ENCODE results near the gene DNAH12. TPM values are rescaled to one million over a fixed set of nuclear protein-coding genes. Genes with fewer than 3 reads are reported as not detected.

Gene DNAH12
- total and polyA plus RNA-seq, 2 of the 13 experiments (the other 11 are each of a cell fraction or from before 2014, with no cell fraction given) = 0.11 TPM

DNA sequence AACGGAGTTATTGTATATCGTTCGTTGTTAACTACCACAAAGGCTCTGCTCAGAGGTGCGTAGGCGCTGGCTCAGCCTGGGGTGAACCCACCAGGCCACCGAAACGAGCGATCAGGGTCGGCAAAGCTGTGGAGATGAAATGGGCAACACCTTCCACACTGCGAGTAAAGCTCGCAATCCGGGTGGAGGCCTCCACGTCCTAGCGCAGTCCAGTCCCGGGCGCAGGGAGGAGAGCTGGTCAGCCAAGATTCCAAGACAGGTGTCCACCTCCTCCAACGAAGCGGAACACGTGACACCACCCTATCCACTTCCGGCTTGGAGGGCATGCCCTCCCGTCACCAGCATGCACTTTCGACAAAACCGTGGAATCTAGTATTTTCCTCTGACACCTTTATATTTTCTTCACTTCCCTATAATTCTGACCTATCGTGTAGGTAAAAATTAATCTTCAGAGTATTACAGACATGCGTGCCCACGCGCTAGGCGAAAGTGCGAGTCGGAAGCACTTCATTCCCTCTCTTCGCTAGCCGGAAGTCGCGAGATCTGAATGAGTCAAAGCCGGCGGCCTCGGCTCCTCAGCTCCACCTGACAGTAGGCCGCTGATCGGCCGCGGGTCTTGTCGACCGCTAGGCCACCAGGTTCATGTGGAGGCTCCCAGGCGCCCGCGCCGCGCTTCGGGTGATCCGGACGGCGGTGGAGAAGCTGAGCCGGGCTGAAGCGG is 11.8 kb upstream of the DNAH12 start, which contains the start of gene PDE12 (continued):
- TF ChIP-seq PHF5A (CRISPR knock-in tag; IDR thresholded peaks at IDR 0.05; ENCODE audit: low read depth, unreplicated experiment) = peak; percentile 77
- TF ChIP-seq NCOA1 (CRISPR knock-in tag; IDR thresholded peaks at IDR 0.05) = peak; percentile 73; the same call in 1 of the 2 replicates
- TF ChIP-seq, protein P1, sequence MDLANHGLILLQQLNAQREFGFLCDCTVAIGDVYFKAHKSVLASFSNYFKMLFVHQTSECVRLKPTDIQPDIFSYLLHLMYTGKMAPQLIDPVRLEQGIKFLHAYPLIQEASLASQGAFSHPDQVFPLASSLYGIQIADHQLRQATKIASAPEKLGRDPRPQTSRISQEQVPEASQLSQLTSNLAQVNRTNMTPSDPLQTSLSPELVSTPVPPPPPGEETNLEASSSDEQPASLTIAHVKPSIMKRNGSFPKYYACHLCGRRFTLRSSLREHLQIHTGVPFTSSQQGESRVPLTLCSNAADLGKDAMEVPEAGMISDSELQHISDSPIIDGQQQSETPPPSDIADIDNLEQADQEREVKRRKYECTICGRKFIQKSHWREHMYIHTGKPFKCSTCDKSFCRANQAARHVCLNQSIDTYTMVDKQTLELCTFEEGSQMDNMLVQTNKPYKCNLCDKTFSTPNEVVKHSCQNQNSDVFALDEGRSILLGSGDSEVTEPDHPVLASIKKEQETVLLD (CRISPR knock-in tag; IDR thresholded peaks at IDR 0.05; ENCODE audit: low read depth) = no peak; the same call in 1 of the 2 replicates
- no peak for TF ChIP-seq SNAI1 (CRISPR knock-in tag; IDR thresholded peaks at IDR 0.05; ENCODE audit: borderline replicate concordance)
- TF ChIP-seq ZNF260 (CRISPR knock-in tag; IDR thresholded peaks at IDR 0.05; ENCODE audit: borderline replicate concordance, low read depth) = no peak
- peak; percentile 99 for TF ChIP-seq ZFX (CRISPR knock-in tag; IDR thresholded peaks at IDR 0.05; ENCODE audit: low read depth)
- TF ChIP-seq, protein P2, sequence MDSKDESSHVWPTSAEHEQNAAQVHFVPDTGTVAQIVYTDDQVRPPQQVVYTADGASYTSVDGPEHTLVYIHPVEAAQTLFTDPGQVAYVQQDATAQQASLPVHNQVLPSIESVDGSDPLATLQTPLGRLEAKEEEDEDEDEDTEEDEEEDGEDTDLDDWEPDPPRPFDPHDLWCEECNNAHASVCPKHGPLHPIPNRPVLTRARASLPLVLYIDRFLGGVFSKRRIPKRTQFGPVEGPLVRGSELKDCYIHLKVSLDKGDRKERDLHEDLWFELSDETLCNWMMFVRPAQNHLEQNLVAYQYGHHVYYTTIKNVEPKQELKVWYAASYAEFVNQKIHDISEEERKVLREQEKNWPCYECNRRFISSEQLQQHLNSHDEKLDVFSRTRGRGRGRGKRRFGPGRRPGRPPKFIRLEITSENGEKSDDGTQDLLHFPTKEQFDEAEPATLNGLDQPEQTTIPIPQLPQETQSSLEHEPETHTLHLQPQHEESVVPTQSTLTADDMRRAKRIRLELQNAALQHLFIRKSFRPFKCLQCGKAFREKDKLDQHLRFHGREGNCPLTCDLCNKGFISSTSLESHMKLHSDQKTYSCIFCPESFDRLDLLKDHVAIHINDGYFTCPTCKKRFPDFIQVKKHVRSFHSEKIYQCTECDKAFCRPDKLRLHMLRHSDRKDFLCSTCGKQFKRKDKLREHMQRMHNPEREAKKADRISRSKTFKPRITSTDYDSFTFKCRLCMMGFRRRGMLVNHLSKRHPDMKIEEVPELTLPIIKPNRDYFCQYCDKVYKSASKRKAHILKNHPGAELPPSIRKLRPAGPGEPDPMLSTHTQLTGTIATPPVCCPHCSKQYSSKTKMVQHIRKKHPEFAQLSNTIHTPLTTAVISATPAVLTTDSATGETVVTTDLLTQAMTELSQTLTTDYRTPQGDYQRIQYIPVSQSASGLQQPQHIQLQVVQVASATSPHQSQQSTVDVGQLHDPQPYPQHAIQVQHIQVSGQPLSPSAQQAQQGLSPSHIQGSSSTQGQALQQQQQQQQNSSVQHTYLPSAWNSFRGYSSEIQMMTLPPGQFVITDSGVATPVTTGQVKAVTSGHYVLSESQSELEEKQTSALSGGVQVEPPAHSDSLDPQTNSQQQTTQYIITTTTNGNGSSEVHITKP (CRISPR knock-in tag; IDR thresholded peaks at IDR 0.05; ENCODE audit: low read depth) = peak; percentile 46; the same call in 1 of the 2 replicates
- TF ChIP-seq ZFP1 (CRISPR knock-in tag; IDR thresholded peaks at IDR 0.05) = no peak; the same call in none of the 2 replicates
- peak; percentile 91 for TF ChIP-seq ZNF350 (CRISPR knock-in tag; IDR thresholded peaks at IDR 0.05; ENCODE audit: borderline replicate concordance, low read depth)
- TF ChIP-seq, protein P3, sequence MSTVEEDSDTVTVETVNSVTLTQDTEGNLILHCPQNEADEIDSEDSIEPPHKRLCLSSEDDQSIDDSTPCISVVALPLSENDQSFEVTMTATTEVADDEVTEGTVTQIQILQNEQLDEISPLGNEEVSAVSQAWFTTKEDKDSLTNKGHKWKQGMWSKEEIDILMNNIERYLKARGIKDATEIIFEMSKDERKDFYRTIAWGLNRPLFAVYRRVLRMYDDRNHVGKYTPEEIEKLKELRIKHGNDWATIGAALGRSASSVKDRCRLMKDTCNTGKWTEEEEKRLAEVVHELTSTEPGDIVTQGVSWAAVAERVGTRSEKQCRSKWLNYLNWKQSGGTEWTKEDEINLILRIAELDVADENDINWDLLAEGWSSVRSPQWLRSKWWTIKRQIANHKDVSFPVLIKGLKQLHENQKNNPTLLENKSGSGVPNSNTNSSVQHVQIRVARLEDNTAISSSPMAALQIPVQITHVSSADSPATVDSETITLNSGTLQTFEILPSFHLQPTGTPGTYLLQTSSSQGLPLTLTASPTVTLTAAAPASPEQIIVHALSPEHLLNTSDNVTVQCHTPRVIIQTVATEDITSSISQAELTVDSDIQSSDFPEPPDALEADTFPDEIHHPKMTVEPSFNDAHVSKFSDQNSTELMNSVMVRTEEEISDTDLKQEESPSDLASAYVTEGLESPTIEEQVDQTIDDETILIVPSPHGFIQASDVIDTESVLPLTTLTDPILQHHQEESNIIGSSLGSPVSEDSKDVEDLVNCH (CRISPR knock-in tag; IDR thresholded peaks at IDR 0.05) = no peak
- no peak for TF ChIP-seq HOXD1 (CRISPR knock-in tag; IDR thresholded peaks at IDR 0.05)
- TF ChIP-seq NFE2L2 (IDR thresholded peaks at IDR 0.05; ENCODE audit: low read length) = no peak
- TF ChIP-seq U2AF1 (optimal IDR thresholded peaks at IDR 0.05; ENCODE audit: low read depth, low read length) = peak; percentile 46
- peak; percentile 88 for TF ChIP-seq TBL1XR1 (IDR thresholded peaks at IDR 0.05; ENCODE audit: borderline replicate concordance, low read length, partially characterized antibody)
- TF ChIP-seq POLR2AphosphoS2 (IDR thresholded peaks at IDR 0.05; ENCODE audit: low read depth, low read length) = no peak
- TF ChIP-seq MTA1 (CRISPR knock-in tag; IDR thresholded peaks at IDR 0.05; ENCODE audit: borderline replicate concordance) = peak; percentile 35; the same call in 1 of the 2 replicates
- TF ChIP-seq NFRKB (IDR thresholded peaks at IDR 0.05) = no peak
- no peak for TF ChIP-seq ZNF550 (CRISPR knock-in tag; IDR thresholded peaks at IDR 0.05; ENCODE audit: borderline replicate concordance)
- TF ChIP-seq POGZ (CRISPR knock-in tag; IDR thresholded peaks at IDR 0.05) = peak; percentile 66; the same call in 1 of the 2 replicates
- TF ChIP-seq EZH2 (conservative IDR thresholded peaks at IDR 0.05; ENCODE audit: low read depth, low read length) = no peak
- no peak; the same call in 1 of the 2 replicates for TF ChIP-seq HMG20A (CRISPR knock-in tag; IDR thresholded peaks at IDR 0.05; ENCODE audit: borderline replicate concordance)
- no peak for TF ChIP-seq NFYB (CRISPR knock-in tag; IDR thresholded peaks at IDR 0.05)
- TF ChIP-seq PRPF4 (IDR thresholded peaks at IDR 0.05; ENCODE audit: low read depth, low read length, poor library complexity, severe bottlenecking) = no peak
- peak; percentile 80 for TF ChIP-seq TBX2 (CRISPR knock-in tag; IDR thresholded peaks at IDR 0.05; ENCODE audit: borderline replicate concordance)

All from HepG2 (cell line).